B cell (primary cell): Measurements from ENCODE around the gene EPHB1. TPM values are rescaled to one million over a fixed set of nuclear protein-coding genes. Genes with fewer than 3 reads are reported as not detected.

ENCODE experiments used
- ATAC-seq: fragments of 200-7000 bp; cut with Tn5 transposase; one replicate; pipeline ENCODE4 v1.10.0; 2021; ENCODE audit warnings: low read depth, mild to moderate bottlenecking, moderate number of reproducible peaks, moderate library complexity
- CTCF ChIA-PET: fragments of 350-600 bp; sonication (Branson Sonifier 250); formaldehyde crosslinking; loops from one replicate; lab custom pipeline; 2021; ENCODE audit warnings: antibody characterized with exemption, inconsistent platforms; lab: Charles Lee
- POLR2A ChIA-PET: fragments of 350-600 bp; sonication (Branson Sonifier 250); formaldehyde crosslinking; loops from one replicate; lab custom pipeline; 2021; ENCODE audit warnings: antibody characterized with exemption; lab: Charles Lee
- DNase-seq: peaks from one replicate; pipeline ENCODE4 v3.0.0; 2013
- H2AFZ ChIP-seq: 2 replicates; pipeline ENCODE4 v1.6.1; 2012; ENCODE audit warnings: mild to moderate bottlenecking, low read depth, low read length; ENCODE audit not compliant: insufficient read depth, poor library complexity, severe bottlenecking
- H3K27ac ChIP-seq, 2 donors: 1 replicate in 1 of 2; 2 replicates in 1 of 2; pipeline ENCODE4 v1.5.1; 2012 to 2013; ENCODE audit warnings: low read length in 2 of 2, mild to moderate bottlenecking in 2 of 2, moderate library complexity in 1 of 2
- H3K27me3 ChIP-seq, 4 experiments: fragments of 200-600 bp in 1 of 4; sonication (generic) in 1 of 4; replicated peaks in 1 of 4; 1 replicate in 2 of 4; 2 replicates in 2 of 4; pipeline versions ENCODE4 v1.6.1 to v1.7.0; 2013 to 2016; ENCODE audit warnings: low read length in 3 of 4, mild to moderate bottlenecking in 2 of 4, mixed read lengths in 1 of 4, moderate library complexity in 1 of 4; ENCODE audit not compliant: insufficient read depth in 4 of 4, control insufficient read depth in 3 of 4; ENCODE audit errors: control extremely low read depth in 1 of 4
- H3K36me3 ChIP-seq, 2 experiments: replicated peaks in 1 of 2; 1 replicate in 1 of 2; 2 replicates in 1 of 2; pipeline versions ENCODE4 v1.6.1 to v1.7.1; 2013; ENCODE audit warnings: low read length in 1 of 2; ENCODE audit not compliant: insufficient read depth in 2 of 2, control insufficient read depth in 1 of 2; ENCODE audit errors: control extremely low read depth in 1 of 2, extremely low read depth in 1 of 2
- H3K4me1 ChIP-seq, 2 donors: fragments of 200-600 bp in 1 of 2; sonication (generic) in 1 of 2; 1 replicate in 1 of 2; 2 replicates in 1 of 2; pipeline versions ENCODE4 v1.5.1 to v1.6.1; 2013 to 2017; ENCODE audit warnings: low read length in 2 of 2; ENCODE audit not compliant: control insufficient read depth in 2 of 2, insufficient read depth in 2 of 2
- H3K4me2 ChIP-seq: replicated peaks from 2 replicates; pipeline ENCODE3; 2012; ENCODE audit warnings: mild to moderate bottlenecking, low read depth, low read length; ENCODE audit not compliant: poor library complexity, severe bottlenecking
- H3K4me3 ChIP-seq, 5 experiments: fragments of 200-600 bp in 1 of 5; sonication (generic) in 1 of 5; 1 replicate in 3 of 5; 2 replicates in 2 of 5; pipeline versions ENCODE4 v1.5.1 to v1.7.0; 2011 to 2016; ENCODE audit warnings: low read length in 4 of 5, mild to moderate bottlenecking in 4 of 5, low read depth in 2 of 5, control low read depth in 1 of 5, moderate library complexity in 1 of 5; ENCODE audit not compliant: insufficient read depth in 1 of 5; ENCODE audit errors: control extremely low read depth in 1 of 5, extremely low read depth in 1 of 5
- H3K79me2 ChIP-seq: fragments of 200-600 bp; sonication (generic); one replicate; pipeline ENCODE4 v1.6.0; 2016; ENCODE audit warnings: low read length; ENCODE audit not compliant: control insufficient read depth, insufficient read depth
- H3K9ac ChIP-seq: fragments of 200-600 bp; sonication (generic); 2 replicates; pipeline ENCODE4 v1.6.1; 2017; ENCODE audit warnings: mild to moderate bottlenecking, low read length, moderate library complexity
- H3K9me3 ChIP-seq, 3 donors: one replicate each; pipeline versions ENCODE4 v1.6.1 to v1.7.1; 2013; ENCODE audit warnings: low read length in 2 of 3; ENCODE audit not compliant: control insufficient read depth in 2 of 3, insufficient read depth in 1 of 3; ENCODE audit errors: control extremely low read depth in 1 of 3
- H4K20me1 ChIP-seq: 2 replicates; pipeline ENCODE4 v1.6.0; 2012; ENCODE audit warnings: mild to moderate bottlenecking, low read length; ENCODE audit not compliant: insufficient read depth, control insufficient read depth, poor library complexity, severe bottlenecking
- H3K27ac Mint-ChIP-seq: one replicate; pipeline ENCODE4 v1.8.0; 2021; ENCODE audit warnings: mixed read lengths
- H3K27me3 Mint-ChIP-seq: one replicate; pipeline ENCODE4 v1.8.0; 2021; ENCODE audit warnings: mixed read lengths
- H3K4me1 Mint-ChIP-seq: one replicate; pipeline ENCODE4 v1.8.0; 2021; ENCODE audit warnings: mixed read lengths
- H3K4me3 Mint-ChIP-seq: one replicate; pipeline ENCODE4 v1.8.0; 2021; ENCODE audit warnings: mixed read lengths
- H3K9me3 Mint-ChIP-seq: one replicate; pipeline ENCODE4 v1.8.0; 2022; ENCODE audit warnings: mixed read lengths; ENCODE audit not compliant: insufficient read depth
- EZH2 ChIP-seq: IDR thresholded peaks from 2 replicates; pipeline ENCODE4 v1.6.1; 2012; ENCODE audit warnings: borderline replicate concordance, low read depth, mild to moderate bottlenecking, moderate library complexity, low read length; ENCODE audit not compliant: insufficient read depth, poor library complexity, severe bottlenecking
- WGBS: methylation state at CpG from one replicate; pipeline ENCODE4 v1.1.5; 2013; ENCODE audit warnings: missing lambda C conversion rate; ENCODE audit not compliant: insufficient coverage; 5-methylcytosine and 5-hydroxymethylcytosine counted together
- intact Hi-C: fragments of 100-400 bp; cut with micrococcal nuclease; formaldehyde crosslinking; loops from one replicate; pipeline ENCODE4 v1.10.0; 2022
- polyA plus RNA-seq: library from polyadenylated mRNA; depleted of rRNA; stranded (reverse); fragments of >200 nt; gene quantifications from 2 replicates; pipeline ENCODE4 v1.2.3, GENCODE V29; 2012
- total RNA-seq, 2 donors: library from RNA; stranded (reverse); fragments of 120-200 nt in 1 of 2; gene quantifications; 1 replicate in 1 of 2; 2 replicates in 1 of 2; pipeline versions ENCODE4 v1.2.3 to v1.2.4, GENCODE V29; 2013 to 2022
- TF ChIP-seq, protein P1 (sequence below): fragments of 200-600 bp; IDR thresholded peaks from one replicate; pipeline ENCODE4 v1.8.0; 2022; ENCODE audit warnings: antibody characterized with exemption, mild to moderate bottlenecking

Gene EPHB1
- total and polyA plus RNA-seq, 2 donors (not counting 1 experiment from before 2014, with no cell fraction given), result 0.01 TPM; not detected in 1

DNA sequence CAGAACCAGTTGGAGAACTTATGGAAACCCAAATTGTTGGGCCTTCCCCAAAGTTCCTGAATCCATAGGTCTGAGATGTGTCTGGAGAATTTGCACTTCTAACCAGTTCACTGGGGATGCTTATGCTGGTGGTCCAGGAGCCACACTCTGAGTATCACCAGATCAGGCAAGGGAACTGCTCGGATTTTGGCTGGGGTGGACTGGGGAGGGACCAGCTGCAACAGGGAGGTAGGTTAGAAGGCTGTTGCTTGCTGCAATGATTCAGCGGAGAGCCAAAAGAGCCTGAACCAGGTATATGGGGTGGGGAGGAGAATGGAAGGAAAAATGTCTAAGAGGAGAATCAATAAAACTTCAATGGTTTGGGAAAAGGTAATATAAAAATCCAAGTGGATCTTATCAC, 45.9 kb upstream of the EPHB1 start:
- WGBS, result 72% methylated on average over 2 of the region's 2 CpGs
- TF ChIP-seq EZH2, result no peak
- TF ChIP-seq, protein P1, sequence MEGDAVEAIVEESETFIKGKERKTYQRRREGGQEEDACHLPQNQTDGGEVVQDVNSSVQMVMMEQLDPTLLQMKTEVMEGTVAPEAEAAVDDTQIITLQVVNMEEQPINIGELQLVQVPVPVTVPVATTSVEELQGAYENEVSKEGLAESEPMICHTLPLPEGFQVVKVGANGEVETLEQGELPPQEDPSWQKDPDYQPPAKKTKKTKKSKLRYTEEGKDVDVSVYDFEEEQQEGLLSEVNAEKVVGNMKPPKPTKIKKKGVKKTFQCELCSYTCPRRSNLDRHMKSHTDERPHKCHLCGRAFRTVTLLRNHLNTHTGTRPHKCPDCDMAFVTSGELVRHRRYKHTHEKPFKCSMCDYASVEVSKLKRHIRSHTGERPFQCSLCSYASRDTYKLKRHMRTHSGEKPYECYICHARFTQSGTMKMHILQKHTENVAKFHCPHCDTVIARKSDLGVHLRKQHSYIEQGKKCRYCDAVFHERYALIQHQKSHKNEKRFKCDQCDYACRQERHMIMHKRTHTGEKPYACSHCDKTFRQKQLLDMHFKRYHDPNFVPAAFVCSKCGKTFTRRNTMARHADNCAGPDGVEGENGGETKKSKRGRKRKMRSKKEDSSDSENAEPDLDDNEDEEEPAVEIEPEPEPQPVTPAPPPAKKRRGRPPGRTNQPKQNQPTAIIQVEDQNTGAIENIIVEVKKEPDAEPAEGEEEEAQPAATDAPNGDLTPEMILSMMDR, result no peak
- Histone ChIP-seq H4K20me1 (no peaks in the 10 kb centered on the region), H3K27me3 (no peaks in the 10 kb centered on the region), H2AFZ (no peak overlapping the region), H3K27ac (no peak overlapping the region), H3K79me2 (no peaks in the 10 kb centered on the region), H3K4me1 (no peaks in the 10 kb centered on the region), H3K4me3 (no peak overlapping the region), H3K36me3 (no peaks in the 10 kb centered on the region), H3K9me3 (peaks cover 0 to 4% (median 0%) of the 10 kb centered on the region in 3 donors), H3K9ac (no peak overlapping the region), H3K4me2 (no peak overlapping the region)
- intact Hi-C loops, result no loop called here
- Mint-ChIP-seq H3K27me3 (peaks cover 3% of the 10 kb centered on the region), H3K27ac (no peak overlapping the region), H3K9me3 (peaks cover 3% of the 10 kb centered on the region), H3K4me3 (no peak overlapping the region), H3K4me1 (no peaks in the 10 kb centered on the region)
- ChIA-PET POLR2A (no interaction called here), CTCF (no interaction called here)
- DNase-seq, result no peak
- no peak for ATAC-seq

DNA sequence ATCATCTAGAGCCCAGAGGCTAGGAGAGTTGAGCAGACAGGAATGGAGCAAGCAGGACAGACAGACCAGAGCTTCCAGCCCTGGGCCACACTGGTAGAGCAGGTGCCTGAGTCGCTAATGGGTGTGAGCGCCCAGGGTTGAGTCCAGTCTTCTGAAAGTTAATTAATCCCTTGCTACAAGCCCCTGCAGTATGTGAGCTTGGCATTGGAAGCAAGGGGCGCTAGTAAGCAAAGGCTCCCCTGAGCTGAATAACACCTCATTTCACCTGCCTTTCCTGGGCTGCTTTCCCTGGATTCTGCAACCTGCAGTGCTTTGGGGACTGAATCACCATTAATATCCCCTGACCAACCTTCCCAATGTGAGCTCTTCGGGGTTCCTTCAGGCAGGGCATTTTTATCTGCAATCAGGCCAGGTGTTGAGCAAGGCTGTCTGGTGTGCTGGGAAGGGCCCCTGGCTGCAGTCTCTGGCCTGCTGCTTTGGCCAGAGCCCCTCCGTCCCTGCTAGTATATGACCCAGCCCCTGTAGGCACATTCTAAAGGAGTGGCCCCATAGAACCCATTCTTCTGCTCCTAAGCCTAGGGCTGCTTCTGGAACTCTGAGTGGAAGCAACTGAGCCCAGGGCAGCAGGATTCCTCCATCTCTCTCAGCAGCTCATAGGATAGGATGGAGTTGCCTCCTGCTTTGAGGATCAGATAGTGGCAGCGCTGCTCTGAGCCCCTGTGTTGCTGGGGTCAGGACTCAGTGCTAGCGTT, 45.1 kb upstream of the EPHB1 start:
- H3K9me3 ChIP-seq, result peaks cover 0 to 4% (median 0%) of the 10 kb centered on the region in 3 donors
- Mint-ChIP-seq H3K27ac (no peak overlapping the region), H3K9me3 (peaks cover 3% of the 10 kb centered on the region), H3K27me3 (peaks cover 6% of the 10 kb centered on the region), H3K4me3 (no peak overlapping the region), H3K4me1 (no peaks in the 10 kb centered on the region)
- 98% methylated on average over 6 of the region's 7 CpGs for WGBS
- no peak overlapping the region for H3K4me3 ChIP-seq
- no peaks in the 10 kb centered on the region for H3K79me2 ChIP-seq
- POLR2A ChIA-PET, result no interaction called here
- H3K4me1 ChIP-seq, result no peaks in the 10 kb centered on the region
- H3K27ac ChIP-seq, result no peak overlapping the region
- no peak for TF ChIP-seq EZH2
- TF ChIP-seq, protein P1, result no peak
- intact Hi-C loops, result no loop called here
- no peaks in the 10 kb centered on the region for H3K36me3 ChIP-seq
- H3K4me2 ChIP-seq, result no peak overlapping the region
- H3K9ac ChIP-seq, result no peak overlapping the region
- DNase-seq (no peak), ATAC-seq (no peak)
- no peaks in the 10 kb centered on the region for H3K27me3 ChIP-seq
- CTCF ChIA-PET, result no interaction called here
- no peaks in the 10 kb centered on the region for H4K20me1 ChIP-seq
- H2AFZ ChIP-seq, result no peak overlapping the region
